Jurkat, Clone E6-1 (cell line): ENCODE results near the gene TGM3. TPM values are rescaled to one million over a fixed set of nuclear protein-coding genes. Genes with fewer than 3 reads are reported as not detected.
"Not testable (repeated sequence)": the region's sequence is repeated elsewhere in the genome, so short reads cannot be mapped to it uniquely, and the experiment has no call there.

Source experiments
- DNase-seq: peaks from one replicate; pipeline ENCODE4 v3.0.0-alpha.2; 2011; ENCODE audit warnings: low read depth, low spot score
- H3K4me3 ChIP-seq: 2 replicates; pipeline ENCODE4 v1.5.1; 2011; ENCODE audit warnings: mild to moderate bottlenecking, low read length, control low read depth, moderate library complexity
- polyA plus RNA-seq: library from polyadenylated mRNA; unstranded; fragments of >200 nt; gene quantifications from one replicate; pipeline ENCODE4 v1.2.1, GENCODE V29; 2012; ENCODE audit warnings: missing spikeins; ENCODE audit not compliant: insufficient read length, insufficient read depth

Gene TGM3, protein sequence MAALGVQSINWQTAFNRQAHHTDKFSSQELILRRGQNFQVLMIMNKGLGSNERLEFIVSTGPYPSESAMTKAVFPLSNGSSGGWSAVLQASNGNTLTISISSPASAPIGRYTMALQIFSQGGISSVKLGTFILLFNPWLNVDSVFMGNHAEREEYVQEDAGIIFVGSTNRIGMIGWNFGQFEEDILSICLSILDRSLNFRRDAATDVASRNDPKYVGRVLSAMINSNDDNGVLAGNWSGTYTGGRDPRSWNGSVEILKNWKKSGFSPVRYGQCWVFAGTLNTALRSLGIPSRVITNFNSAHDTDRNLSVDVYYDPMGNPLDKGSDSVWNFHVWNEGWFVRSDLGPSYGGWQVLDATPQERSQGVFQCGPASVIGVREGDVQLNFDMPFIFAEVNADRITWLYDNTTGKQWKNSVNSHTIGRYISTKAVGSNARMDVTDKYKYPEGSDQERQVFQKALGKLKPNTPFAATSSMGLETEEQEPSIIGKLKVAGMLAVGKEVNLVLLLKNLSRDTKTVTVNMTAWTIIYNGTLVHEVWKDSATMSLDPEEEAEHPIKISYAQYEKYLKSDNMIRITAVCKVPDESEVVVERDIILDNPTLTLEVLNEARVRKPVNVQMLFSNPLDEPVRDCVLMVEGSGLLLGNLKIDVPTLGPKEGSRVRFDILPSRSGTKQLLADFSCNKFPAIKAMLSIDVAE
- polyA plus RNA-seq: not detected

- DNase-seq: no peak
- H3K4me3 ChIP-seq: no peak within 1 kb of the TSS
Measured at GRCh38 chr20:2295886-2296515, at the start of gene TGM3. Gene TGM3 (plus strand): TSS chr20:2296001. CDS start chr20:2296064, 63 bp downstream.

- no peak overlapping the region for H3K4me3 ChIP-seq
- no peak for DNase-seq
Measured at GRCh38 chr20:2246069-2246491, 49.7 kb upstream of the TGM3 start.

DNA sequence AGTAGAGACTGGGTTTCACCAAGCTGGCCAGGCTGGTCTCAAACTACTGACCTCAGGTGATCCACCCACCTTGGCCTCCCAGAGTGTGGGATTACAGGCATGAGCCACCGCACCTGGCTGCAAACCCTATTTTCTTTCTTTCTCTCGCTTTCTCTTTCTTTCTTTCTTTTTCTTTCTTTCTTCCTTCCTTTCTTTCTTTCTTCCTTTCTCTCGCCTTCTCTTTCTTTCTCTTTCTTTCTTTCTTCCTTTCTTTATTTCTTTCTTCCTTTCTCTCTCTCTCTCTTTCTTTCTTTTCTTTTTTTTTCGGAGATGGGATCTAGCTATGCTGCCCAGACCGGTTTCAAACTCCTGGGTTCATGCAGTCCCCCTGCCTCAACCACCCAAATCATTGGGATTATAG is 47.0 kb upstream of the TGM3 start:
- DNase-seq: no peak
- no peak overlapping the region for H3K4me3 ChIP-seq

GRCh38 chr20:2249935-2250334 is 45.9 kb upstream of the TGM3 start:
- DNase-seq: no peak
- H3K4me3 ChIP-seq: no peak overlapping the region

DNA sequence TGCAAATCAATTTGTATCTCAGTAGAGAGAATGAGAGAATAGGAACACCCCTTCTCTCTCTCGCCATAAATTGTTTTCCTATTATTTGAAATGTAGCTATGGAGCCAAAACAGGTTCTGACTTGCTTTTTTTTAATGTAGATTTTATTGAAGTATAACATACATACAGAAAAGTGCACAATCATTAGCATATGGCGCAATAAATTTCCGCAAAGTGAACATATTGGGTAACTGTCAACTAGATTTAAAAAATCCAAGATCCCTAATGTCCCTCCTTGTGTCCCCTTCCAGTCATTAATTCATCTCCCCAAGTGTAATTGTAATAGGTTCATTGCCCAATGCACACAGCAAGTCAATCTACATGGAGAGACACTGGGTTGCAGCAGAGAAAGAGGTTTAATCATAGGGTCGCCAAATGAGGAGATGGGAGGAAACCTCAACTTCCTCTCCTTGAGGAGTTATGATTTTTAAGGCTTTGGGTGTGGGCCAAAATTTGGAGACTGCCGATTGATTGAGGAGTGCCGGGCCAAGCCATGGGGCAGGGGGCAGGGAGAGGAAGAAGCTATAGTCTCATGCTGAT is 43.3 kb upstream of the TGM3 start:
- no peak overlapping the region for H3K4me3 ChIP-seq
- no peak for DNase-seq

GRCh38 chr20:2253256-2253655 is 42.5 kb upstream of the TGM3 start:
- DNase-seq: no peak
- H3K4me3 ChIP-seq: no peak overlapping the region

GRCh38 chr20:2254333-2254732 is 41.5 kb upstream of the TGM3 start:
- H3K4me3 ChIP-seq: no peak overlapping the region
- DNase-seq: no peak

DNA sequence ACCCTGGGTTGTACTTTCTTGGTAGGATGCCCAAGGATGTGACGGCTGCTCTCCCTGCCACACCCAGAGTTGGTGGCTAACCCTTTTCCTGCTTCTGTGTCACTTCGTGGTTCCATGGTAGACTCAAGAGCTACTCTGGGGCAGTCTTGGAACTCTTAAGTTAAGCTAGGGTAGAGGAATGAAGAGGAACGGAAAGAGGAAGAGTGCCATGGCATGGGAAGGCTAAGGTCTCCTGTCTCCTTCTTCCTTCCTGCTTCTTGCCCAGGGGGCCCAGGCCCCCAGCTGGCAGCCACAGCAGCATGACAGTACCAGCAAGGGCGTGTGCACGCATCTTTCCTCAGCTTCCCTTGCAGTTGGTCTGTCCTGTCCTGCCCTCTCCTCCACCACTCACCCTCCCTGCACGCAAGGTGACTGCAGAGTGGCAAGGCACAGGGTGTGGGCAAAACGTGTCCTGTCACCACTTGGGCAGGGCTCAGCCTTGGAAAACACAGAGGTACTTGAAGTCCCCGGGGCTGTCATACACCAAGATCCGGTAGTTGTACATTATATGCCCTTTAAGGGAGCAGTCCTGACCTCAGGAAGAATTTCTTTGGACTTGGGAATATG is 39.8 kb upstream of the TGM3 start:
- no peak overlapping the region for H3K4me3 ChIP-seq
- no peak for DNase-seq

GRCh38 chr20:2259731-2260130 is 36.1 kb upstream of the TGM3 start:
- no peak overlapping the region for H3K4me3 ChIP-seq
- no peak for DNase-seq

- DNase-seq: no peak
- no peak overlapping the region for H3K4me3 ChIP-seq
Measured at GRCh38 chr20:2260250-2260649, 35.6 kb upstream of the TGM3 start.

- no peak overlapping the region for H3K4me3 ChIP-seq
- no peak for DNase-seq
Measured at GRCh38 chr20:2261046-2261485, 34.7 kb upstream of the TGM3 start.

GRCh38 chr20:2261629-2262028 is 34.2 kb upstream of the TGM3 start:
- H3K4me3 ChIP-seq: no peak overlapping the region
- DNase-seq: no peak

DNA sequence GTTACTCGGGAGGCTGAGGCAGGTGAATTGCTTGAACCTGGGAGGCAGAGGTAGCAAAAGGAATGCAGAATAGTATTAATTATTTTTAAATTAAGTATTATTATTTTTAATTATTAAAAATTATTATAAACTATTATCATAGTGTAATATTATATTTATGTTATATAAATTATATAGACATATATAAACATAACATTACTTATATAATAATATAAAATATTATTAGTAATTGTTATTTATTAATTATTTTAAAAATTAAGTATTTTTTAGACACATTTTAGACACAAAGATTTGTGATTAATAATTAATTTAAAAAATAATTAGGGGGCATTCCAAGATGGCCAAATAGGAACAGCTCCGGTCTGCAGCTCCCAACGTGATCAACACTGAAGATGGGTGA is 31.7 kb upstream of the TGM3 start:
- no peak for DNase-seq
- H3K4me3 ChIP-seq: no peak overlapping the region

- DNase-seq, H3K4me3 ChIP-seq: not testable (repeated sequence)
Measured at GRCh38 chr20:2264621-2265374, 31.0 kb upstream of the TGM3 start.

DNA sequence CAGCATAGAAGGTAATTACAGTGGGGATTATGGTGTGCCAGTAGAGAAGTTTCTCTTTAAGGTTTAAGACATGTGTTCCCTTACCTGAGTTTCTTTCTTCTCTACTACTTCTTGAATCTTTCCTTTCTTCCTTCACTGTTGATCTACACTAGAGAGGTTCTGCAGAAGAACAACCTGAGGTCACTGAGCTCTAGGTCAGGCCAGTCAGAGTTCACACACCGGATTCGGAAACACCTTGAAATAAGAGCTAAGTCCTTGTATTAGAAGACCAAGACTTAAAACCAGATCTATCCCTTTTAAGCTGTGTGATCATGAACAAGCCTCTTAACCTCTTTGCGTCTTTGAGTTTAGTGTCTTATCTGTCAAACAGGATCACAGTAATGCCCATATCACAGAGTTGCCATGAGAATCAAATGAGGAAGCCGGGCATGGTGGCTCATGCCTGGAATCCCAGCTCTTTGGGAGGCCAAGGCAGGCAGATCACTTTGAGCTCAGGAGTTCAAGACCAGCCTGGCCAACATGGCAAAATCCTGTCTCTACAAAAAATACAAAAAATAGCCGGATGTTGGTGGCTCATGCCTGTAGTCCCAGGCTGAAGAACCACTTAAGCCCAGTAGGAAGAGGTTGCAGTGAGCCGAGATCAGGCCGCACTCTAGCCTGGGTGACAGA is 22.0 kb upstream of the TGM3 start:
- H3K4me3 ChIP-seq: no peak overlapping the region
- no peak for DNase-seq

DNA sequence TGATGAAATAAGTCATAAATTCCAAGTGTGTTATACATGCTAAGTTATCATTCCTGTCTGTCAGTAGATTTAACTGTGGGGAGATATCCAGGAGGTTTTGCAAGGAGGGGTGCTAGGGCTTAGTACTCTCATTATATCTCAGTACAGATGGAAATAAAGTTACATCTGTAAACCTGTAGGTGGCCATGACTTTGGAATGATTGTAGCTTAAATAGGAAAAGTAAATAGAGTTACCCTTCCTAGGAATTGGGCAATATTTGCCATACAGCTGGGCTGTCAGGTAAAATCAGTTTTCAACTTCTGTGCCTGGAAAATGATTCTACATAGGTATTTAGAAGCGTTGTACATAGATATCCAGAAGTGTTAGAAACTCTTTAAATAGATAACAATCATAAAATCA is 19.8 kb upstream of the TGM3 start:
- DNase-seq: no peak
- no peak overlapping the region for H3K4me3 ChIP-seq

GRCh38 chr20:2279253-2279779 is 16.5 kb upstream of the TGM3 start:
- DNase-seq: no peak

DNA sequence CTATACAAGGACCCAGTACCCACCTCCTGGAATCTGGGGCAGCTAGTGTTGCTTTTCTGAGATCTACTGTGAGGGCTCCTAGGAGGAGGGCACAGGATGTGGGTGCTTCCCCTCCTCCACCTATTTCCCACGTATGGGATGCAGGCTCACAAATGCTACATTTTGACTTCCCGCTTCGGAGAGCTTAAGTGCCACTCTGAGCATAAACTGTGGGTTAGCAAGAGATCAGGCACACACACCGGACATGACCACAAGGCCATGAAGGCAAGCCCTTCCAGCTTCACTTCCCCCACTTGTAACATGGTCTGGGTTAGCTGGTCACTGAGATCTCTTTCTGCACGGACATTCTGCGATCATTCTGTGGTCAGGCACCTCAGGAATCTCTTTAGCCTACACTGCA is 15.7 kb upstream of the TGM3 start:
- DNase-seq: no peak
- H3K4me3 ChIP-seq: no peak overlapping the region

More at GRCh38 chr20:2279253-2279779, 16.5 kb upstream of the TGM3 start:
- H3K4me3 ChIP-seq: no peak overlapping the region
